ENCODE results near the gene SAV1. TPM values are rescaled to one million over a fixed set of nuclear protein-coding genes. Genes with fewer than 3 reads are reported as not detected.

The SAV1 gene
- total and polyA plus RNA-seq, 2 experiments from 2014 or later = 74.2 to 82.8 TPM

DNA sequence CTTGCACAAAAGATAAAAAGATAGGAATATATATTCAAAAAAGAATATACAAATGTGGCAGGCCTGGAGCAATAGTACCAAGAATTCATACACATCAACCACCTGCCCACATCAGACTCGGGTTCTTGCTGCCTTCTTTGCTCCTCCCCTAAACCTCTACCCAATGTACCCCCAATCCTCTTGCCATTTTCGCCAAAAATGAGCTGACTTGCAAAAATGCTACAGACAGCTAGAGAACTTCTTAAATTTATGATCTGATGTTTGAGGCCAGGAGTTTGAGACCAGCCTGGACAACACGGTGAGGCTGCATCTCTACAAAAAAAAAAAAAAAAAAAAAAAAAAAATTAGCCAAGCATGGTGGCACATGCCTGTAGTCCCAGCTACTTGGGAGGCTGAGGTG is 42.9 kb upstream of the SAV1 start:
- DNase-seq (ENCODE audit: low spot score) = no peak
- H2AFZ ChIP-seq = no peak overlapping the region
- H3K27ac ChIP-seq (ENCODE audit: low read depth) = no peak overlapping the region
- Mint-ChIP-seq H3K27me3 (ENCODE audit: insufficient read depth, low read depth, poor library complexity) (peaks cover under 1% of the 10 kb centered on the region), H3K36me3 (ENCODE audit: low read depth) (no peaks in the 10 kb centered on the region), H3K27ac (no peak overlapping the region), H3K9me3 (no peaks in the 10 kb centered on the region), H3K4me1 (no peaks in the 10 kb centered on the region), H3K4me3 (no peak overlapping the region)
- no peaks in the 10 kb centered on the region for H4K20me1 ChIP-seq (replicated peaks; ENCODE audit: insufficient read depth)
- no peak for ATAC-seq
- H3K27me3 ChIP-seq (ENCODE audit: insufficient read depth) = no peaks in the 10 kb centered on the region
- H3K4me2 ChIP-seq = no peak overlapping the region
- no peaks in the 10 kb centered on the region for H3K9me2 ChIP-seq (ENCODE audit: insufficient read depth)
- no peak overlapping the region for H3K4me3 ChIP-seq
- no peaks in the 10 kb centered on the region for H3F3A ChIP-seq (replicated peaks; ENCODE audit: low read depth)
- no peaks in the 10 kb centered on the region for H3K79me2 ChIP-seq (replicated peaks; ENCODE audit: insufficient read depth)
- no peak for TF ChIP-seq NANOG (IDR thresholded peaks at IDR 0.05; ENCODE audit: borderline replicate concordance)
- no peak for TF ChIP-seq POLR2AphosphoS5 (IDR thresholded peaks at IDR 0.05; ENCODE audit: low read depth)
- TF ChIP-seq, protein P1, sequence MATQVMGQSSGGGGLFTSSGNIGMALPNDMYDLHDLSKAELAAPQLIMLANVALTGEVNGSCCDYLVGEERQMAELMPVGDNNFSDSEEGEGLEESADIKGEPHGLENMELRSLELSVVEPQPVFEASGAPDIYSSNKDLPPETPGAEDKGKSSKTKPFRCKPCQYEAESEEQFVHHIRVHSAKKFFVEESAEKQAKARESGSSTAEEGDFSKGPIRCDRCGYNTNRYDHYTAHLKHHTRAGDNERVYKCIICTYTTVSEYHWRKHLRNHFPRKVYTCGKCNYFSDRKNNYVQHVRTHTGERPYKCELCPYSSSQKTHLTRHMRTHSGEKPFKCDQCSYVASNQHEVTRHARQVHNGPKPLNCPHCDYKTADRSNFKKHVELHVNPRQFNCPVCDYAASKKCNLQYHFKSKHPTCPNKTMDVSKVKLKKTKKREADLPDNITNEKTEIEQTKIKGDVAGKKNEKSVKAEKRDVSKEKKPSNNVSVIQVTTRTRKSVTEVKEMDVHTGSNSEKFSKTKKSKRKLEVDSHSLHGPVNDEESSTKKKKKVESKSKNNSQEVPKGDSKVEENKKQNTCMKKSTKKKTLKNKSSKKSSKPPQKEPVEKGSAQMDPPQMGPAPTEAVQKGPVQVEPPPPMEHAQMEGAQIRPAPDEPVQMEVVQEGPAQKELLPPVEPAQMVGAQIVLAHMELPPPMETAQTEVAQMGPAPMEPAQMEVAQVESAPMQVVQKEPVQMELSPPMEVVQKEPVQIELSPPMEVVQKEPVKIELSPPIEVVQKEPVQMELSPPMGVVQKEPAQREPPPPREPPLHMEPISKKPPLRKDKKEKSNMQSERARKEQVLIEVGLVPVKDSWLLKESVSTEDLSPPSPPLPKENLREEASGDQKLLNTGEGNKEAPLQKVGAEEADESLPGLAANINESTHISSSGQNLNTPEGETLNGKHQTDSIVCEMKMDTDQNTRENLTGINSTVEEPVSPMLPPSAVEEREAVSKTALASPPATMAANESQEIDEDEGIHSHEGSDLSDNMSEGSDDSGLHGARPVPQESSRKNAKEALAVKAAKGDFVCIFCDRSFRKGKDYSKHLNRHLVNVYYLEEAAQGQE (IDR thresholded peaks at IDR 0.05; ENCODE audit: unreplicated experiment) = no peak
- TF ChIP-seq EZH2 (IDR thresholded peaks at IDR 0.05; ENCODE audit: low read depth, unreplicated experiment) = no peak
- TF ChIP-seq ZNF114 (CRISPR knock-in tag; IDR thresholded peaks at IDR 0.05) = no peak
- TF ChIP-seq EZH2phosphoT487 (IDR thresholded peaks at IDR 0.05; ENCODE audit: unreplicated experiment) = no peak
- TF ChIP-seq, protein P2, sequence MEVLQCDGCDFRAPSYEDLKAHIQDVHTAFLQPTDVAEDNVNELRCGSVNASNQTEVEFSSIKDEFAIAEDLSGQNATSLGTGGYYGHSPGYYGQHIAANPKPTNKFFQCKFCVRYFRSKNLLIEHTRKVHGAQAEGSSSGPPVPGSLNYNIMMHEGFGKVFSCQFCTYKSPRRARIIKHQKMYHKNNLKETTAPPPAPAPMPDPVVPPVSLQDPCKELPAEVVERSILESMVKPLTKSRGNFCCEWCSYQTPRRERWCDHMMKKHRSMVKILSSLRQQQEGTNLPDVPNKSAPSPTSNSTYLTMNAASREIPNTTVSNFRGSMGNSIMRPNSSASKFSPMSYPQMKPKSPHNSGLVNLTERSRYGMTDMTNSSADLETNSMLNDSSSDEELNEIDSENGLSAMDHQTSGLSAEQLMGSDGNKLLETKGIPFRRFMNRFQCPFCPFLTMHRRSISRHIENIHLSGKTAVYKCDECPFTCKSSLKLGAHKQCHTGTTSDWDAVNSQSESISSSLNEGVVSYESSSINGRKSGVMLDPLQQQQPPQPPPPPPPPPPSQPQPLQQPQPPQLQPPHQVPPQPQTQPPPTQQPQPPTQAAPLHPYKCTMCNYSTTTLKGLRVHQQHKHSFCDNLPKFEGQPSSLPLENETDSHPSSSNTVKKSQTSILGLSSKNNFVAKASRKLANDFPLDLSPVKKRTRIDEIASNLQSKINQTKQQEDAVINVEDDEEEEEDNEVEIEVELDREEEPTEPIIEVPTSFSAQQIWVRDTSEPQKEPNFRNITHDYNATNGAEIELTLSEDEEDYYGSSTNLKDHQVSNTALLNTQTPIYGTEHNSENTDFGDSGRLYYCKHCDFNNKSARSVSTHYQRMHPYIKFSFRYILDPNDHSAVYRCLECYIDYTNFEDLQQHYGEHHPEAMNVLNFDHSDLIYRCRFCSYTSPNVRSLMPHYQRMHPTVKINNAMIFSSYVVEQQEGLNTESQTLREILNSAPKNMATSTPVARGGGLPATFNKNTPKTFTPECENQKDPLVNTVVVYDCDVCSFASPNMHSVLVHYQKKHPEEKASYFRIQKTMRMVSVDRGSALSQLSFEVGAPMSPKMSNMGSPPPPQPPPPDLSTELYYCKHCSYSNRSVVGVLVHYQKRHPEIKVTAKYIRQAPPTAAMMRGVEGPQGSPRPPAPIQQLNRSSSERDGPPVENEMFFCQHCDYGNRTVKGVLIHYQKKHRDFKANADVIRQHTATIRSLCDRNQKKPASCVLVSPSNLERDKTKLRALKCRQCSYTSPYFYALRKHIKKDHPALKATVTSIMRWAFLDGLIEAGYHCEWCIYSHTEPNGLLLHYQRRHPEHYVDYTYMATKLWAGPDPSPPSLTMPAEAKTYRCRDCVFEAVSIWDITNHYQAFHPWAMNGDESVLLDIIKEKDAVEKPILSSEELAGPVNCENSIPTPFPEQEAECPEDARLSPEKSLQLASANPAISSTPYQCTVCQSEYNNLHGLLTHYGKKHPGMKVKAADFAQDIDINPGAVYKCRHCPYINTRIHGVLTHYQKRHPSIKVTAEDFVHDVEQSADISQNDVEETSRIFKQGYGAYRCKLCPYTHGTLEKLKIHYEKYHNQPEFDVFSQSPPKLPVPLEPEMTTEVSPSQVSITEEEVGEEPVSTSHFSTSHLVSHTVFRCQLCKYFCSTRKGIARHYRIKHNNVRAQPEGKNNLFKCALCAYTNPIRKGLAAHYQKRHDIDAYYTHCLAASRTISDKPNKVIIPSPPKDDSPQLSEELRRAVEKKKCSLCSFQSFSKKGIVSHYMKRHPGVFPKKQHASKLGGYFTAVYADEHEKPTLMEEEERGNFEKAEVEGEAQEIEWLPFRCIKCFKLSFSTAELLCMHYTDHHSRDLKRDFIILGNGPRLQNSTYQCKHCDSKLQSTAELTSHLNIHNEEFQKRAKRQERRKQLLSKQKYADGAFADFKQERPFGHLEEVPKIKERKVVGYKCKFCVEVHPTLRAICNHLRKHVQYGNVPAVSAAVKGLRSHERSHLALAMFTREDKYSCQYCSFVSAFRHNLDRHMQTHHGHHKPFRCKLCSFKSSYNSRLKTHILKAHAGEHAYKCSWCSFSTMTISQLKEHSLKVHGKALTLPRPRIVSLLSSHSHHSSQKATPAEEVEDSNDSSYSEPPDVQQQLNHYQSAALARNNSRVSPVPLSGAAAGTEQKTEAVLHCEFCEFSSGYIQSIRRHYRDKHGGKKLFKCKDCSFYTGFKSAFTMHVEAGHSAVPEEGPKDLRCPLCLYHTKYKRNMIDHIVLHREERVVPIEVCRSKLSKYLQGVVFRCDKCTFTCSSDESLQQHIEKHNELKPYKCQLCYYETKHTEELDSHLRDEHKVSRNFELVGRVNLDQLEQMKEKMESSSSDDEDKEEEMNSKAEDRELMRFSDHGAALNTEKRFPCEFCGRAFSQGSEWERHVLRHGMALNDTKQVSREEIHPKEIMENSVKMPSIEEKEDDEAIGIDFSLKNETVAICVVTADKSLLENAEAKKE (CRISPR knock-in tag; IDR thresholded peaks at IDR 0.05) = no peak
- TF ChIP-seq, protein P3, sequence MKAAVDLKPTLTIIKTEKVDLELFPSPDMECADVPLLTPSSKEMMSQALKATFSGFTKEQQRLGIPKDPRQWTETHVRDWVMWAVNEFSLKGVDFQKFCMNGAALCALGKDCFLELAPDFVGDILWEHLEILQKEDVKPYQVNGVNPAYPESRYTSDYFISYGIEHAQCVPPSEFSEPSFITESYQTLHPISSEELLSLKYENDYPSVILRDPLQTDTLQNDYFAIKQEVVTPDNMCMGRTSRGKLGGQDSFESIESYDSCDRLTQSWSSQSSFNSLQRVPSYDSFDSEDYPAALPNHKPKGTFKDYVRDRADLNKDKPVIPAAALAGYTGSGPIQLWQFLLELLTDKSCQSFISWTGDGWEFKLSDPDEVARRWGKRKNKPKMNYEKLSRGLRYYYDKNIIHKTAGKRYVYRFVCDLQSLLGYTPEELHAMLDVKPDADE (IDR thresholded peaks at IDR 0.05) = no peak
- TF ChIP-seq CREB1 (CRISPR knock-in tag; IDR thresholded peaks at IDR 0.05; ENCODE audit: low read depth) = no peak
- H3K4me1 ChIP-seq (ENCODE audit: insufficient read depth) = no peaks in the 10 kb centered on the region
- no peaks in the 10 kb centered on the region for H3K36me3 ChIP-seq (ENCODE audit: insufficient read depth)

Data from GM23338 (cell line).